NCI-H69 (cell line): ENCODE results near the gene EXOG.

Source experiments
- DNase-seq: peaks from one replicate; lab custom pipeline; 2025; lab: John Stamatoyannopoulos, UW

Gene EXOG

DNA sequence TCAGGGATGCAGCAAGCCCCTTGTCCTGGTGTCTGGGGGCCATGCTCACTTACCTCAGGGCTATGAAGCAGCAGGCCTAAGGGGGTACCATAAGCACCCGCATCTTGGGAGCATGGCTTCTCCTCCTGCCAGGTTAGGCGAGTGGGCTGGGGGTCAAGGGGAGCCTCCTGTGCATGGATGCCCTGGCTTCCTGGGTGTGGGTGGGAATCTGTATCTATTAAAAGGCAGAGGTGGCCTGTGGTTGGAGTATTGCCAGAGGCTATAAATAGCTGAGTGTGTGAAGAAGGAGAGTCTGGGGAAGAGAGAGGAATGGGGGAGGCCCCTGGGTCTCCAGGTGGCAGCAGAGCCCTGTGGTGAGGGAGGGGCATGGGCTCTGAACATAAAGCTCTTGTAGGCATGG is 22.9 kb upstream of the EXOG start:
- DNase-seq = peak; percentile 38

DNA sequence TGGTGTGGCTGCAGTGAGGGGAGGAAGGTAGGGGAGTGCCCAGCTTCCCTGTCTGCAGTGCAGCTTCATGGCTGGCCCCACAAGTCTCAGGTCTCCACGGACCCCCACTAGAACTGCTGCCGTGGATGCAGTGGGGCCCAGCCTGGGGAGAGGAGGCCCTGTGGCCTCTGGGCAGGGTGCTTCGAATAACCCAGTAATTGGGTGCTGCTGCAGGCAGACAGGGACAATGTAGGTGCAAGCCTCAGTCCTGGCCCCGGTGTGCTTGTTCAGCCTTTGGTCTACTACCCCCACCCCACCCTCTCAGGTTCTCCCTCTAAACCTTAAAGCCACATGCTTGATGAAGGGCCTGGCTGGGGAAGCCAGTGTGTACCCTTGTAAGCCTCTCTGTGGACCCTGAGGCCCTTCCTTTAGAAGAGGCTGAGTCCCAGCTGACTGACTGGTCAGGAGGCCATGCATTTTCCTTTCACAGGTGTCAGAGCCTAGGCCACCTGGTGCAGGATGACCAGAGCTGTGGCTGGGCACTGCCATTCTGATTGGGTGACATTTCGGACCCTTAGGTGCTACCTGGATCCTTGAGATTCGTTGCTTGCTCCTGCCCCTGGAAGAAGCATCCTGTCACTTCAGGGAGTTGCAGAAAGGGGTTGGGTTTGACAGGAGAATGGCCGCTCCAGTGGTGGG is 21.1 kb upstream of the EXOG start:
- no peak for DNase-seq

DNA sequence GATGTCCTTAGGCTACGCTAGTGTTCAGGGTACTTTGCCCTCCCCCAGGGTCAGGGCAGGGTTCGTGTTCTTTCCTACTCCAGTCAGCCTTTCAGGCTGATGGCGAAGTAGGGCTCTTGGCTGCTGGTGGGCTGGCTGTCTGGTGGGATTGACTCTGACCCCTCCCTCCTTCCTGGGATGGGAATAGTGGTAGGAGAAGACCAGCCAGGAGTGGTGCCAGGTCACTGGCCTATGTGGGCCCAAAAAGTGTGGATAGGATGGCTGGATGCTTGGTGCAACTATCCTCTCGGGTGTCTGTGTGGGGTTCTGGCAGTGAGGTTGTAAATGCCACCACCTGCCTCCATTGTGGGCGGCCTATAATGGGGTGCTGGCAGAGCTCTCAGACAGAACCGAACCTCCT is 20.4 kb upstream of the EXOG start:
- DNase-seq = no peak

DNA sequence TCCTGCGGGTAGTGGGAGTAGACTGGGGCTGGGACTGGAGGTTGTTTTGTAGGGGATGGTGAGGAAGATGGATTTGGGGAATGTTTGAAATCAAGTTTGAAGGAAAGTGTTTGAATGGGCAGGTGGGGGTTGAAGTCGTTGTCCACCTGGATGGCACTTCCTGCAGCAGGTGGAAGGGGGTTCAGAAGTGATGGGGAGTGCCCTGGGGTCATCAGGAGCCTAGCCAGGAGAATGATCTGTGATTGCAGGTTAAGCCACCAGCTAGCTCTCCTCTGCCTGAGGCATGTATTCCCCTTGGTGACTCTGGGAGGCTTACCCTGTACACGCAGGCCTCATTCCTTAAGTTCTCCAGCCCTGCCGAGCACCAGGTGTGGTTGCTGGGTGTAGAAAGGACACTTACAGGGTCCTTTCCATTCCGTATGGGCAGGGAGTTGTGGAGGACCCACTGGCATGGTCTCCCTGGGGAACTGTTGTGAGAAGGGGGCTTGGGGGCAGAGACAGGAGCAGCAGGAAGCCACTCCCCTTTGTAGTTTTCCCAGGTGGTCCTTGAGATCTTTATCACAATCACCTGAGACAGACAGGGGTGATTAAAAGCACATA is 19.9 kb upstream of the EXOG start:
- no peak for DNase-seq

DNA sequence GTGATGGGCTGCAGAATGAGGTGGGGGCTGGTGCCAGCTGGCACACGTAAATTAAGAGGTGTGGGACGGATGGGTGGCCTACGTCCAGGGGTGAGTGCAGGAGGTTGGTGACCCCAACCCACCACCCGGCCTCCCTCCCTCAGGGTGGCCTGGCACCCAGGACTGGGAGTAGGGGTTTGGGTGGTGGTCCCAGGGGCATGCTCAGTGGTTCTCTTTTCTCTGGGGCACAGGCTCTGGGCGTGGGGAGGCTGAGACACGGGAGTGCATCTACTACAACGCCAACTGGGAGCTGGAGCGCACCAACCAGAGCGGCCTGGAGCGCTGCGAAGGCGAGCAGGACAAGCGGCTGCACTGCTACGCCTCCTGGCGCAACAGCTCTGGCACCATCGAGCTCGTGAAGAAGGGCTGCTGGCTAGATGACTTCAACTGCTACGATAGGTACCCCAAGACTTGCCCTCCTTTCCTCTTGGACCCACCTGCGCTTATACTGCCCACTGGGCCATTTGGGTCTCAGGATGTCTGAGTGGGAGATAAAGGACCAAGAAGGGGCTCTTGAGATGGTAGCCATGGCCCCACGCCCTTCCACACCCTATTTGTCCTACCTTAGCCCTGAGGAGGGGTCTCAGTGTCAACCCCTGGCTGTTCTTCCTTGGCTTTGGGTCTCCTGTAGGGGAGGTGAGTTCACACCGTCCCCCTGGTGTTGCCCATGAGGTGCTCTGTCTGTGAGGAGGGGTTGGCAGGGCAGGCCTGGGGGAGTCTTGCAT is 18.9 kb upstream of the EXOG start:
- no peak for DNase-seq

DNA sequence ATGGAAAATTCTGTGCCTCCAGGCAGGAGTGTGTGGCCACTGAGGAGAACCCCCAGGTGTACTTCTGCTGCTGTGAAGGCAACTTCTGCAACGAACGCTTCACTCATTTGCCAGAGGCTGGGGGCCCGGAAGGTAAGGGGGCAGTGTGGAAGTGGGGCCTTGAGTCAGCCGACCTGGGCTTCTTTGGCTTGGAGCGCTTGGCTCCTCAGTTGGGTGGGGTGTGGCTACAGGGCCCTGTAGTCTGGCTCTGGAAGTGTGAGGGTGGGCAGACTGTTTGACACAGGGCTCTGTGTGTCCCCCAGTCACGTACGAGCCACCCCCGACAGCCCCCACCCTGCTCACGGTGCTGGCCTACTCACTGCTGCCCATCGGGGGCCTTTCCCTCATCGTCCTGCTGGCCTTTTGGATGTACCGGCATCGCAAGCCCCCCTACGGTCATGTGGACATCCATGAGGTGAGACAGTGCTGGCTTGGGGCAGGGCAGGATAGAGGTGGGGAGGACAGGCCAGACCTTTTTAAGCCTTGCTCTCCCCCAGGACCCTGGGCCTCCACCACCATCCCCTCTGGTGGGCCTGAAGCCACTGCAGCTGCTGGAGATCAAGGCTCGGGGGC is 18.2 kb upstream of the EXOG start:
- DNase-seq = no peak

DNA sequence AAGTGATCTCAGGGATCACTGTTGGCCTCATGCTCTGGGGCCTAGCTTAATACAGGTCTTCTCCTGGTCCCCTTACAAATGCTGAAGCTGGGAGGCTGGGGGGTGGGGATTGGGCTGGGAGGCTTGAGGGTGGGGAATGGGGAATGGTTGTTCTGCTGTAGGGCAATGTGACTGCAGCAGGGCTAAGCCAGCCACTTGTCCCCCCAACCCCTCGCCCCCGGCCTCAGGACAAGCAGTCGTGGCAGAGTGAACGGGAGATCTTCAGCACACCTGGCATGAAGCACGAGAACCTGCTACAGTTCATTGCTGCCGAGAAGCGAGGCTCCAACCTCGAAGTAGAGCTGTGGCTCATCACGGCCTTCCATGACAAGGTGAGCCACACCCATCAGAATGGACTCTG is 17.2 kb upstream of the EXOG start:
- DNase-seq = no peak

DNA sequence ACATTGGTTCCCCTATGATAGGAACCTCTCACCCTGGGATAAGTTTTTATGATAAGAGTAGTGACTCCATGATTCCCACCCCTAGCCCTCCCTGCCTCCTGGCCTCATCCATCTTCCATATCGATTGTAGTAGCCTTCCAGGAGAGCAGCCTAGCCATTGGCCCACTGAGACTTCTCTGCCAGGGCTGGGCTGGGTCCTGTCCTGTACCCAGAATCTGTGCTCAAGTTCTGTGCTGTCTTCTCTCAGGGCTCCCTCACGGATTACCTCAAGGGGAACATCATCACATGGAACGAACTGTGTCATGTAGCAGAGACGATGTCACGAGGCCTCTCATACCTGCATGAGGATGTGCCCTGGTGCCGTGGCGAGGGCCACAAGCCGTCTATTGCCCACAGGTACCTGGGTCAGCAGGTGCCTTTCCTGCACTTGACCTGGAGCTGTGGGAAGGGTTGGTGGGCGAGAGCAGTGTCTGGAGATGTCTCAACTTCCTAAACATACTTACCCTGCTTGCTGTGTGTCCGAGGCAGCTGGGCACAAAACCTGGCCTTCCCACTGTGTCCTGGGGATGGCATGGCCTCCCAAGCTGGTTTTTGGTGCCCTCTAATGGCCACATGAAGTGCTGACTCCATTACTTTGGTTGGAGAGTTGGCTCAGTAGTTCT is 16.6 kb upstream of the EXOG start:
- peak; percentile 38 for DNase-seq

DNA sequence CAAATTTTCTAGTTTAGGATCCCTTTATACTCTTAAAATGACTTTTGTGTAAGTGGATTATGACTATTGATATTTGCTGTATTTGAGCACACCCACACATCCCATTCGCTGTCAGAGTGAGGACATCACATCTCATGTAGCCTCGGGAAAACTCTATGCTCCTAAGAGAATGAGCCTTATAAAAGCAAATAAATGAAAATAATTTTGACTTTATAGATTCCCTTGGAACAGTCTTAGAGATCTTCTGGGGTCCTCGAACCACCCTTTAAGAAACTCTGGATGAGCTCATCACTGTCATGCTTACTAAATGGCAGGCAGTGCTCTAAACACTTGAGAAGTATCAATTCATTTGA is 16.1 kb upstream of the EXOG start:
- no peak for DNase-seq

DNA sequence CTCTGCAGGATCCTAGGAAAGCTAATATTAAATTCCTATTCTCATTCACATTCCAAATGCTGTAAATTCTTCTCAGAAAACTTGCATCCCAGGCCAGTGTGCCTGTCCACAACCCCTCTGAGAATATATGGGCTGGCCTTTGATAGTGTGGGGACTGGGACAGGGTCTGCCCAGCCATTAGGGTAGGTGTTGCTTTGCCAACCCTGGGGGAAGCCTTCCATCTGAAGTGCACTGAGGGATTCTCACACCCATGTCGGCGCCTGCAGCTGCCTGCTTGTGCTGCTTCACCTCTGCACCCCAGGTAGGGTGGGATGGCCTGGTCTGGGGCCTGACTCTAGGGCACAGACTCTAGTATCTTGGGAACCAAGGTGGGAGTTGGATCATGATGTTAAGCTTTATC is 15.2 kb upstream of the EXOG start:
- DNase-seq = no peak

DNA sequence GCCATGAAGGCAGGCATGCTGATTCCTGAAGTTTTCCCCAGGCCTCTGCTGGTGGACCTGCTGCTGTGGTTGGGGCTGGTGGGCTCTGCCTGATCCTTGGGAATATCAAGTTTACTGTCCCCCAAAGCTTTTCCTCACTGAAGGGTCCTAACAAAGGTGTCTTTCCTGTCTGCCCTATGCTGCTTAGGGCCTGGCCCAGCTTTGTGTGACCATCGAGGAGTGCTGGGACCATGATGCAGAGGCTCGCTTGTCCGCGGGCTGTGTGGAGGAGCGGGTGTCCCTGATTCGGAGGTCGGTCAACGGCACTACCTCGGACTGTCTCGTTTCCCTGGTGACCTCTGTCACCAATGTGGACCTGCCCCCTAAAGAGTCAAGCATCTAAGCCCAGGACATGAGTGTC is 13.2 kb upstream of the EXOG start:
- no peak for DNase-seq

DNA sequence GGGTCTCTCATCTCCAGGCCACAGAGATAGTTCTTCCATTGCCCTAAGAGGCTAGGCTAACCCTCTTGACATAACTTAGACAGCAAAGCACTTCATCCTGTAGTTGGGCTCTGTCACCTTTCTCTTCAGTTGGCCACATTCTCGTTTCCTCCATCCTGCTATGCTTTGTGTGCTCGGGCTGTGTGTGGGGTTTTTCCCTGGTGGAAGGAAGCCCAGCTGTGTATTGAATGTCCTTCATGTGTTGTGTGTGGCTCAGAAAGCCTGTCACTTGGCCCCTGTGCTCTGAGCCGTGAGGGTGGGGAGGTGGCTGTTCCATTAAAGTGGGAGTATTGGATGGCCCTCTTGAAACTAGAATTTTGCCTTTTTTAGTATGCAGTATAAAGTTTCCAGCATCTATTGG is 8.8 kb upstream of the EXOG start:
- DNase-seq = no peak

DNA sequence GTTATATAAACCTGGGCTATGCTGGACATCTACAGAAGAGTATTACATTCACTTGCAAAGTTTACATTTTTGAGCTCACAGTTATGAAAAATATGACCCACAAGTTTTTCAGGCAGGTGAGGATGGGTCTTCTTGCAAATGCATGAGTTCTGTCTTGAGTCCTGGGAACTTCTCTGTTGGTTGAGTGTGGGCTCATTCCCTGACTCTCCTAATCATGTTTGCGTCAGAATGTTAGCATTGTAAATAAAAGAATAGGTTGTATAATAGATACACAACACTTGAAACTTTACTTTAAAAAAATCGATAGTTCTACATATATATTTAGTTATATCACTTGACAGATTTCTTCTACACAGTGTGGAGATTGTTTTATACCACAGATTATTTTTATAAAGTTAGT is 7.2 kb upstream of the EXOG start:
- no peak for DNase-seq

DNA sequence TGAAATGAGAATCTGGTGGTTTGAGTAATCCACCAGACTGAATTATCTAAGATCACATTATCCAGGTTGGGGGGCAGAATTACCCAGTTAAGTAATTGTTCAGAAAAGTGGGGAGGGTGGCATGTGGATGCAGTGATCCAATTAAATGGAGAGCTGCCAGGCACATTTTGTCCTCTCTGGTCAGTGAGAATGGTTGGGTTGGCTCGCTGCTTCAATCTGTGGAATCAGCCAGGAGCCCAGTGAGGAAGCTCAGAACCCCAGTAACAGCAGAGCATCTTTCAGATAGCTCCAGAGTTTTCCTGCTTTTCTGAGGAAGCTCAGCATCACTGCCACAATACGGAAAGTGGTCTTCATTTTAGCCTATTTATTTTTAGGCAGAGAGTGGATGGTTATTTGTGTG is 6.4 kb upstream of the EXOG start:
- DNase-seq = no peak

DNA sequence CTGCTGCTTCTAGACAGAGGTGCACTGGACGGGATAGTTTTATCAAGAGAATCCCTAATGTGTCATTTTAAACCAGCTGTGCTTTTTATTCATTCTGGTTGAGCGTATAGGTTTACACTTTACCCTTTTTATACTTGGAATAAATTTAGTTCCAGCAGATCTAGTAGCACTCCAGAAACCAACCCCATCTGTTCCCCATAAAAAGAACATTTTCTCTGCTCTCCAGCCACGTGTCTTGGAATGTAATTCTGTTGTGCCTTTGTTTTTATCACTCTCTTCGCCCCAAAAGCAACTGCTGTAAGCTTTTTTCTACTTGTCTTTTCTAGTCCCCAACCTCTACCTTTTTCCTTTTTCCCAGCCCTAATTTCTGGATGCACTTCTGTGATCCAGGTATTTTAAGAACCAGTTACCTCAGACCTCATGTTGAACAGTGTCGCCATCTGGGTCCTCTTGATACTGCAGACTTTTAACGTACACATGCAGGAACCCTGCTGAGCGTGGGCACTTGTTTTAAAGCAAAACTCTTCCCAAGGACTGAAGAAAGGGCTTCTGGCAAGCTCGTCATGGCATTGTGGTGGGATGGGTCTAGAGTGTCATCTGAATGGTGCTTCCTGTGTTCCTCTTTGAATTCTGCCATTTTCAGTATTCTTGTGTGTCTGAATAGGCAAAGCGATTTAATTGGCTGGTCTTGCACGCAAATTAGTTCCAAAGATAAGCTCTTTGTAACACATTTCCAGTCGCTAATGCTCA is 5.7 kb upstream of the EXOG start:
- DNase-seq = no peak

DNA sequence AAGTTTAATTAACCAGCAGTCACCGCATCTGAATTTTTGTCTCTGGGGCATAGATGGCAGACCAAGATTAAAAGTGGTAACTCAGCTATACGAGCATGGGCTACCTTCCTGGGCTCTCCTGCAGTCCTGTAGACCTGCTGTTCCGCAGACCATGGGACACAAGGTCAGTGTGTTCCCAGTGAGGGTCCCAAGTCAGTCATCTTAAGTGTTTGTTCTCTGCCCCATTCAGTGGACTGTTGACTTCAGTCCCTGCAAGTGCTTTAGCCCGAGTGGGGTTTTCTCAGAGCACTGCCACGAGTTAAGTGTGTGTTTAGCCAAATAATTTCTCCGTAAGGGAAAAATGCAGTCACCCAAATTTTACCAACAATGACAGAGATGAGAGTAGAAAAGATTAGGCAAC is 4.9 kb upstream of the EXOG start:
- no peak for DNase-seq

DNA sequence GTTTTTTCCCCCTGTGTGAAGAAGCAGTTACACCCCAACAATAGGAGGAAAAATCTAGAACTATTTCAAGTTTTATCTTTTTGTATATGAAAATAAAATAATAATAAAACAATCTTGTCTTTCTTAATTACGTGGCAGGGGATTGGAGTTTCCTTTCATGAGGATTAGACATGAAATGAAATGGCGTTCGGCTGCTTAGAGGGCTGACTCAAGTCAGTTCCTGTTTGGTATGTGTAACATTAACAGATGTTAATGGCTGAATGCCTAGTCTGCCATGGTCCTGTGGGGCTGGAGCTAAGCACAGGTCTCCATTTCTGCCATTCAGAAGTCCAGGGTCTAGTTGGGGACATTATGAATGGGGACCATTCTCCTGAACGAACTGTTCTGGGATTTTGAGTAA is 3.1 kb upstream of the EXOG start:
- DNase-seq = no peak

DNA sequence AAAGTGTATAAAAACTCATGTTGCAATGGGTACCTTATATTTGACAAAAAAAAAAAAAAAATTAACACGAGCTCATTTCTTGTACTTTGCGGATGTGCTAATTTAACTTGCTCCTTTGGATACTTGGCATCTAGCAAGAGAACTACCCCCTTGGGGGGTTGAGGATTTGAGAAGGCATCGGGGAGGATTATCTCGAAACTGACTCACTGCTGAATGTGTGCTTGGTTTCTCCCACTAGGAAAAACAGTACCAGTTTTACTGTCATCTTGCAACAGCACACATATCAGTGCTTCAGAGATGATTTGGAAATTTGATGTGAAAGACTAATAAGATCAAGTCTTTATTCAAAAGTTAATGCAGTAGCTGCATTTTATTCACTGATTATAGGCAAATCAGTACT is 891 bp downstream of the EXOG start:
- DNase-seq = peak; percentile 49

DNA sequence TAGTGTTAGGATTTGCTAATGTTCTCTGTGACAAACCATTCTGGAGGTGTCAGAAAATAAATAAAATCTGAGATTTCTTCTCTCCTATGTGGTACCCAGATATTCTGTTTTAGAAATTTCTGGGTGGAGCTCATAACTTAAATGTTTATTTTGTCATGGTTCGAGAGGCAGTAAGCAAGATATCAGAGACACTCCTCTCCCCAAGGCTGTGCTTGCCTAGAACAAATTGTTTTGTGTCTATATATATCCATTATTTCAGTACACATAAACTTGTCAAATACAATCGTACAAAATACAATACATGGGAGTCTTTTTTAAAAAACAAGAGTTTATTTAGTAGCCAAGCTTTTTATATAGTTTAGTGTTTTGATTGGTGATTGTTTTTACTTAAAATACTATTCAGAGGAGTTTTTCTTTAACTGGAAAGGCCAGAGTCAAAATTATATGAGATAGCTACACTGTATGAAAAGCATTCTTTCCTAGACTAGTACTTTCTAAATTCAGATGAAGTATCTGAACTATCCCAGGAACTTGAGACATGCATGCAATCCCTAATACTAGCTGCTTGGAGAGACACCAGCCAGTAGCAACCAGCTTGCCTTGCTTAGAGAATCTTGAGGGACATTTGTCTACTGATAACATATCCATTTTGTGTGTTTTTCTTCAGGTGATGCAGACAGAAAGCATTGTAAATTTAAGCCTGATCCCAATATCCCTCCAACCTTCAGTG is 4.7 kb downstream of the EXOG start:
- no peak for DNase-seq

DNA sequence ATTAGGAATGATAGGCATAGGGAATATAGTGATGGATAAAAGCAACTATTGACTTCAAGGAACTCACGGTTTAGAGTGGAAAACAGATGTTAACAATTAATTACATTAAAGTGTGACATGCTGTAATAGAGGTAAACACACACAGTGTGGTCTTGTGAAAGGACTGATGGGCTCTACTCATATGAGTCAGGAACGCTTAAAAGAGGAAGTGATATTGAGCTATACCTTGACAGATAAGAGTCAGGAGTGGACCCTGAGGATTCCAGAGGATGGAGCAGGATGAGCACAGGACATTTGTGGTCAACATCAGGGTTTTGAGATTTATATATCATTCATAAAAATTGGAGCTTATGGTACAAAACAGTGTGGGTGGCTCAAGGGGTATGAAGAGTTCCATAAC is 11.0 kb downstream of the EXOG start:
- no peak for DNase-seq

DNA sequence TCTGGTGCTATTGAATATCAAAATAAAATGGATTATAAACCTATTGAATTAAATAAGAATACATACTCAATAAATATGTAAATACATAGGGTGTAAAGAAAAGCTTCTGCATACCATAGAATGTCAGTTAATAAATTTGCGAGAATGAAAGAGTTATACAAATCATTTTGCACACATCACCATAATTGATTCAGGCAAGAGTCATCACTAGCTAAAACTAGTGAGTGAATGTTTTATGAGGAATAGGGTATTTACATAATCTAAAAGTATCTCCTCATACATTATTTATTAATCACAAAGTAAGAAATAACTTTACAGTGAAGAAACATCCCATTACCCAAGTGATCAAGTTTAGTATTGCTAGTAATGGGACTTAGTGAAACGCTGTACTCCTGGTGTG is 13.6 kb downstream of the EXOG start:
- no peak for DNase-seq
